ENCODE measurements around the gene LPP. TPM values are rescaled to one million over a fixed set of nuclear protein-coding genes. Genes with fewer than 3 reads are reported as not detected.

Gene LPP
- total and polyA plus RNA-seq, 8 donors = 23.1 to 220 (median 26.7) TPM

DNA sequence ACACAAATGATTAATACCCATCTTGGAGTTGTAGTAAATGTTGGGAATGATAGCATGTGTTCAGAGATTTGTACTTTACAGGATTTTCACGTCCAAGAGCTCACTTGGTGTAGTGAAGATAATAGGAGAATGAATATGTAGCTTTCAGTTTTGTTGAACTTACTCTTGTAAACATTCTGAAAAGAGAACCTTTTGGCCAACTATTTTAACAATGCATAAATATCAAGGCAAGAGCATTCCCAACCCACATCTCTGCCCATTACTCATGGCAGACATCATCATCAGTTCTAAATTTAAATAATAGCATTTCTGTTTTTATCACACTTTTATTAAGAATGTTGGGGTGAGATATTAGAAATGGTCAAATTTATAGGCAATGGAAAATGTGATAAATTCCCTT, 552.6 kb downstream of the LPP start:
- H3K27me3 ChIP-seq = no peaks in the 10 kb centered on the region
- peaks cover 0 to 28% of the 10 kb centered on the region in 2 donors for H3K4me1 ChIP-seq
- H3K27ac ChIP-seq = no peak overlapping the region
- ATAC-seq (no peak), DNase-seq (no peak)
- H3K36me3 ChIP-seq = peaks cover 0 to 6% of the 10 kb centered on the region in 2 donors
- TF ChIP-seq, protein P1, sequence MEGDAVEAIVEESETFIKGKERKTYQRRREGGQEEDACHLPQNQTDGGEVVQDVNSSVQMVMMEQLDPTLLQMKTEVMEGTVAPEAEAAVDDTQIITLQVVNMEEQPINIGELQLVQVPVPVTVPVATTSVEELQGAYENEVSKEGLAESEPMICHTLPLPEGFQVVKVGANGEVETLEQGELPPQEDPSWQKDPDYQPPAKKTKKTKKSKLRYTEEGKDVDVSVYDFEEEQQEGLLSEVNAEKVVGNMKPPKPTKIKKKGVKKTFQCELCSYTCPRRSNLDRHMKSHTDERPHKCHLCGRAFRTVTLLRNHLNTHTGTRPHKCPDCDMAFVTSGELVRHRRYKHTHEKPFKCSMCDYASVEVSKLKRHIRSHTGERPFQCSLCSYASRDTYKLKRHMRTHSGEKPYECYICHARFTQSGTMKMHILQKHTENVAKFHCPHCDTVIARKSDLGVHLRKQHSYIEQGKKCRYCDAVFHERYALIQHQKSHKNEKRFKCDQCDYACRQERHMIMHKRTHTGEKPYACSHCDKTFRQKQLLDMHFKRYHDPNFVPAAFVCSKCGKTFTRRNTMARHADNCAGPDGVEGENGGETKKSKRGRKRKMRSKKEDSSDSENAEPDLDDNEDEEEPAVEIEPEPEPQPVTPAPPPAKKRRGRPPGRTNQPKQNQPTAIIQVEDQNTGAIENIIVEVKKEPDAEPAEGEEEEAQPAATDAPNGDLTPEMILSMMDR (IDR thresholded peaks at IDR 0.05) = no peak
- no peak overlapping the region for H3K4me3 ChIP-seq
- no peaks in the 10 kb centered on the region for H3K9me3 ChIP-seq
- intact Hi-C loops (cut with DNase I) = no loop called here

DNA sequence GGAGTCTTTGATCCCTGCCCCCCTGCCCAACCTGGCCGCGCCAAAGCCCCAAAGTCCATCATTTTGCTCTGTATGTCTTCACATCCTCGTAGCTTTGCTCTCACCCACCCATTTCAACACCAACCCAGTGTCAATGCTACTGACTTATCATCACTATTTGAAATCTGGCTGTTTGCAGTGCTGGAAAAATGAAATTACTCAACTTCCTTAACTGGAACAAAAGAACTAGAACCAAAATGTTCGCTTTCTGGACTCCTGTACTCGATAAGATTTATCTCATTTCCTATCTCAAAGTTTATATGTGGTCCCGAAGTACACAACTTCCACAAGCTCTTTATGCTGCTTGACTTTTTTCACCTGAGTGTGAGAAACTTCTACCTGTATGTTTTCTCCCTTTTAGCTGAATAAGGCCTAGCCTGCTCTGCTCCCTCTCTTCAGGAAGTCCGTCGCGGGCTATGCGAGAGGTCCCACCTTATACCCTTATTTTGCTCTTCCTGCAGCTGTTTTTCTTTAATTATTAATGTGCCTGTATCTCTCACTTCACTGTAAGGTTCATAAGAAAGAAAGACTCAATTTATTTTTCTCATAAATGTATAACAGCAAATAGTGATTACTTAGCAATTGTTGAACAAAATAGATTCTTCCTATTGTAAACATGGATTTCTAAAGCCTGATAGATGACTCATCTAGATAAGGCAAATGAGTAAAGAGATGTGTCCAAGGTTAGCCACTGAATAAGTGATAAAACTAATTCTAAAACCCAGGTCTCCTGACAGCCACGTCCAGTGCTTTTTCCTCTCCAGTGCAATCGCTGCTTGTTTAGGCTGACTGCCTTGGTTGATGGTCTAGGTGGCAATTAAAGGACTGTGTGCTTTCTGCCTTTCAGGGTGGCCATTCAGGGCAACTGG, 553.7 kb downstream of the LPP start:
- H3K9me3 ChIP-seq = no peaks in the 10 kb centered on the region
- peak overlapping the region in 1 of 2 donors; percentile 35 for H3K27ac ChIP-seq
- no peaks in the 10 kb centered on the region for H3K27me3 ChIP-seq
- TF ChIP-seq, protein P1 (IDR thresholded peaks at IDR 0.05) = no peak
- H3K4me1 ChIP-seq = peaks cover 8 to 37% of the 10 kb centered on the region in 2 donors
- H3K4me3 ChIP-seq = no peak overlapping the region
- no peak for DNase-seq
- intact Hi-C loops (cut with DNase I) = no loop called here
- ATAC-seq = no peak
- H3K36me3 ChIP-seq = peaks cover 0 to 6% of the 10 kb centered on the region in 2 donors

DNA sequence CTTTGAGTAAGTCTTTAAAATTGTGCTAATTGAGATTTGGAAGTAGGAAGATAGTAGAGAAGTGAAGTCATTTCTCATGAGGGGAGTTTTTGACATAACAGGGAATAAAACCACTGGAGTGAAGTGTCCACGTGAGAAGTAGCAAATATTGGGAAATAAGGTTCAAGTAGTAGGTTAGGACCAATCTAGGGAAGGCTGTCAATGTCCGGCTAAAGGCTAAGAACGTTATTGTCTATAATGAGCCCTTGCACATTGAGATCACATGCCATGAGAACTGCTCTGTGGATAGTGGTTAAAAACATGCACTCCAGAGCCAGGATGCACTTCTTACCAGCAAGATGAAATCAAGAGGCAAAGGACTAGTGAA, 557.9 kb downstream of the LPP start:
- Histone ChIP-seq H3K4me1 (peaks cover 14 to 37% of the 10 kb centered on the region in 2 donors), H3K4me3 (no peak overlapping the region), H3K27ac (peak overlapping the region; percentile 68 to 74), H3K9me3 (no peaks in the 10 kb centered on the region), H3K36me3 (peaks cover 0 to 6% of the 10 kb centered on the region in 2 donors), H3K27me3 (no peaks in the 10 kb centered on the region)
- no peak for DNase-seq
- intact Hi-C loops (cut with DNase I) = no loop called here
- ATAC-seq = peak; percentile 80
- TF ChIP-seq, protein P1 (IDR thresholded peaks at IDR 0.05) = no peak

DNA sequence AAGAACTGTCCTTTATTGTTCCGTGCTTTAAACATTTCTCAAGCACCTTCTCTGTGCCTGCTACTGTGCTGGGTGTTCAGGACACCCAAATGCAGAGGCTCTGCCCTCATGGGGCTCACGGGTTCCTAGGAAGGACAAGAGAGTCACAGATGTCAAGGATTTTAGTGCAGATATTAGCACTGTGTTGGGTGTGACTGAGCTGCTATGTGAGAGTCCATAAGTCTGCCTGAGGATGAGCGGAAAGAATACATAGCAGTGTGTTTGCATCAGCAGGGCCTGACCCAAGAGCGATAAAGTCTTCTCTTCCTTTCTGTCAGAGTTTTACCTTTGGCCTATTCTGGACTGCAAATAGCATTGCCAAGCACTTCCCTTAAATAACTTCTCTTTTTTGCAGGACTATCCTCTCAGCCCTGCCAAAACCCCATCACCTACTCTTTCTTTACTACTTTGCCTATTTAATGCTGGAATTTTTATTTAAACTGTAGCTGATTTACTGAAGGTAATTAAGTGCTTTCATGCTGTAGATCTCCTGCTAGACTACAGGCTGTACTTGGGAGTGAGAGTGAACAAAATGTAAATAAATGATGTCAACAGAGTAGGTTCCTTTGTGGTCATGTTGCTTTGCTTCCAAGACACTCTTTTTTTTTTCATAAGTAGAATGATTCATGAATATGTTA, 558.4 kb downstream of the LPP start:
- no peak overlapping the region for H3K4me3 ChIP-seq
- H3K4me1 ChIP-seq = peaks cover 14 to 32% of the 10 kb centered on the region in 2 donors
- TF ChIP-seq, protein P1 (IDR thresholded peaks at IDR 0.05) = no peak
- H3K36me3 ChIP-seq = peaks cover 0 to 6% of the 10 kb centered on the region in 2 donors
- DNase-seq = peak in 2 of 4 donors; percentile 15 to 29
- H3K27me3 ChIP-seq = no peaks in the 10 kb centered on the region
- H3K27ac ChIP-seq = peak overlapping the region; percentile 68 to 74
- no peaks in the 10 kb centered on the region for H3K9me3 ChIP-seq
- ATAC-seq = peak; percentile 88
- intact Hi-C loops (cut with DNase I) = no loop called here

DNA sequence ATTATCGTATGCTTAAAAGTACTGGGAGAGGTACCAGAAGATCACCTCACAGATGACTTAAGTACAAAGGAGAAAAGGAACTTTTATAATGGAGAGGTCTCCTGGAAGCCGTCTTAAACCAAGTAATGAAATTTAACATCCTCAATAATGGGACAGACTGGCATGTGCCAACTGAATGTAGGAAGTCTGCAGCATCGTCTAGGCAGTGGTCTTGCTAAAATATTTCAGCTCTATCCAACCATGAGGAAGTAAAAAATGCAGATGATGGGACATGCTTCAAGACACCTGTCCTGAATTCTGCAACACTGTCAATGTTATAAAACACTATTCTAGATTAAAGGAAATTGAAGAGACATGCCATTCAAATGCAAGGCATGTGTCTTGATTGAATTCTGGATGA, 559.0 kb downstream of the LPP start:
- Histone ChIP-seq H3K27me3 (no peaks in the 10 kb centered on the region), H3K4me3 (no peak overlapping the region), H3K36me3 (peaks cover 0 to 6% of the 10 kb centered on the region in 2 donors), H3K27ac (peak overlapping the region; percentile 68 to 74), H3K9me3 (no peaks in the 10 kb centered on the region), H3K4me1 (peaks cover 14 to 26% of the 10 kb centered on the region in 2 donors)
- DNase-seq = no peak
- intact Hi-C loops (cut with DNase I) = no loop called here
- TF ChIP-seq, protein P1 (IDR thresholded peaks at IDR 0.05) = no peak
- peak; percentile 3 for ATAC-seq

Measured in left lung (tissue), 10 donors.